Measurements from ENCODE around the gene OR6C1. TPM values are rescaled to one million over a fixed set of nuclear protein-coding genes. Genes with fewer than 3 reads are reported as not detected.
"Not testable (repeated sequence)": the region's sequence is repeated elsewhere in the genome, so short reads cannot be mapped to it uniquely, and the experiment has no call there.

OR6C1 gene
- total and polyA plus RNA-seq, 10 of the 15 experiments (the other 5 are each of a cell fraction or from before 2014, with no cell fraction given) = not detected

GRCh38 chr12:55320201-55320600 is 6.1 kb downstream of the OR6C1 start:
- in situ Hi-C loops (cut with MboI) = no loop called here
- Histone ChIP-seq H3K27me3 (replicated peaks in 1 of 2; ENCODE audit: control insufficient read depth in 2 of 2, insufficient read depth in 2 of 2, low read length in 1 of 2) (no peaks in the 10 kb centered on the region), H3K79me2 (ENCODE audit: control insufficient read depth, insufficient read depth, low read length) (no peaks in the 10 kb centered on the region), H3K4me2 (ENCODE audit: control insufficient read depth, insufficient read depth) (no peak overlapping the region), H3K36me3 (ENCODE audit: control insufficient read depth in 2 of 2, insufficient read depth in 2 of 2, low read length in 1 of 2) (no peaks in the 10 kb centered on the region), H3K9ac (ENCODE audit: control insufficient read depth, insufficient read depth, low read length) (no peak overlapping the region), H2AFZ (ENCODE audit: control insufficient read depth, low read depth, low read length) (no peak overlapping the region), H3K27ac (ENCODE audit: control insufficient read depth, insufficient read depth) (no peak overlapping the region), H3K4me3 (no peak overlapping the region), H3K4me1 (ENCODE audit: control insufficient read depth, insufficient read depth, low read length) (no peaks in the 10 kb centered on the region), H3K9me3 (replicated peaks; ENCODE audit: control insufficient read depth, insufficient read depth, low read length) (no peaks in the 10 kb centered on the region), H4K20me1 (ENCODE audit: control insufficient read depth, insufficient read depth) (no peaks in the 10 kb centered on the region)
- RAD21 ChIA-PET (ENCODE audit: unreplicated experiment) = no interaction called here
- no peak for FAIRE-seq
- POLR2A ChIA-PET = no interaction called here
- DNase-seq (ENCODE audit: low read depth, low spot score) = no peak
- intact Hi-C loops (cut with micrococcal nuclease; ENCODE audit: unreplicated experiment) = no loop called here
- no TSS peak for BruUV-seq (replicated peaks)
- SMC1A ChIA-PET (ENCODE audit: uncharacterized antibody, unreplicated experiment) = no interaction called here
- WGBS (ENCODE audit: insufficient coverage, insufficient replicate concordance, low lambda C conversion rate, missing lambda C conversion rate) = 53% methylated on average over 4 of the region's 4 CpGs
- ATAC-seq = no peak
- CTCF ChIA-PET = no interaction called here
- TF ChIP-seq POLR2AphosphoS5 (IDR thresholded peaks at IDR 0.05; ENCODE audit: low read length) = no peak
- TF ChIP-seq FOXM1 (IDR thresholded peaks at IDR 0.05; ENCODE audit: low read depth, low read length) = no peak
- no peak for TF ChIP-seq PAX8 (IDR thresholded peaks at IDR 0.05)
- no peak for TF ChIP-seq HSF1 (IDR thresholded peaks at IDR 0.05; ENCODE audit: low read depth, low read length)
- TF ChIP-seq IKZF2 (IDR thresholded peaks at IDR 0.05) = no peak
- TF ChIP-seq TARDBP (IDR thresholded peaks at IDR 0.05; ENCODE audit: borderline replicate concordance) = no peak
- TF ChIP-seq IRF3 (IDR thresholded peaks at IDR 0.05) = no peak
- no peak for TF ChIP-seq ZNF622 (IDR thresholded peaks at IDR 0.05)
- no peak for TF ChIP-seq BMI1 (IDR thresholded peaks at IDR 0.05; ENCODE audit: borderline replicate concordance)

GRCh38 chr12:55325801-55326200 is 11.7 kb downstream of the OR6C1 start:
- H3K79me2 ChIP-seq (ENCODE audit: control insufficient read depth, insufficient read depth, low read length); H3K27ac ChIP-seq (ENCODE audit: control insufficient read depth, insufficient read depth); RAD21 ChIA-PET (ENCODE audit: unreplicated experiment); H4K20me1 ChIP-seq (ENCODE audit: control insufficient read depth, insufficient read depth); H3K4me2 ChIP-seq (ENCODE audit: control insufficient read depth, insufficient read depth); in situ Hi-C loops (cut with MboI); SMC1A ChIA-PET (ENCODE audit: uncharacterized antibody, unreplicated experiment); ATAC-seq; FAIRE-seq; H3K4me3 ChIP-seq; H3K9ac ChIP-seq (ENCODE audit: control insufficient read depth, insufficient read depth, low read length); H3K4me1 ChIP-seq (ENCODE audit: control insufficient read depth, insufficient read depth, low read length); POLR2A ChIA-PET; CTCF ChIA-PET; DNase-seq (ENCODE audit: low read depth, low spot score); H2AFZ ChIP-seq (ENCODE audit: control insufficient read depth, low read depth, low read length); BruUV-seq (replicated peaks); H3K9me3 ChIP-seq (replicated peaks; ENCODE audit: control insufficient read depth, insufficient read depth, low read length); H3K27me3 ChIP-seq (replicated peaks in 1 of 2; ENCODE audit: control insufficient read depth in 2 of 2, insufficient read depth in 2 of 2, low read length in 1 of 2); H3K36me3 ChIP-seq (ENCODE audit: control insufficient read depth in 2 of 2, insufficient read depth in 2 of 2, low read length in 1 of 2); intact Hi-C loops (cut with micrococcal nuclease; ENCODE audit: unreplicated experiment): not testable (repeated sequence)
- 73% methylated on average over 6 of the region's 6 CpGs for WGBS (ENCODE audit: insufficient coverage, insufficient replicate concordance, low lambda C conversion rate, missing lambda C conversion rate)
